Hepatocyte (in vitro differentiated cells): ENCODE results near the gene FOCAD. TPM values are rescaled to one million over a fixed set of nuclear protein-coding genes. Genes with fewer than 3 reads are reported as not detected.

Source experiments
- DNase-seq: peaks from one replicate; pipeline ENCODE4 v3.0.0-alpha.2; 2016; ENCODE audit warnings: low spot score
- H2AFZ ChIP-seq: fragments of 200-600 bp; sonication (generic); 2 replicates; pipeline ENCODE4 v1.6.0; 2016; ENCODE audit warnings: antibody characterized with exemption, mild to moderate bottlenecking
- H3K27ac ChIP-seq: fragments of 200-600 bp; sonication (generic); 2 replicates; pipeline ENCODE4 v1.5.1; 2016; ENCODE audit warnings: mild to moderate bottlenecking
- H3K27me3 ChIP-seq: fragments of 200-600 bp; sonication (generic); 2 replicates; pipeline ENCODE4 v1.6.1; 2016
- H3K36me3 ChIP-seq: fragments of 200-600 bp; sonication (generic); replicated peaks from 2 replicates; pipeline ENCODE4 v1.5.1; 2016; ENCODE audit warnings: low read depth; ENCODE audit not compliant: insufficient read depth
- H3K4me1 ChIP-seq: fragments of 200-600 bp; sonication (generic); 2 replicates; pipeline ENCODE4 v1.5.1; 2016; ENCODE audit warnings: mild to moderate bottlenecking, moderate library complexity; ENCODE audit not compliant: insufficient read depth
- H3K4me2 ChIP-seq: fragments of 200-600 bp; sonication (generic); 2 replicates; pipeline ENCODE4 v1.6.0; 2016
- H3K4me3 ChIP-seq: fragments of 200-600 bp; sonication (generic); 2 replicates; pipeline ENCODE4 v1.5.1; 2016; ENCODE audit warnings: mild to moderate bottlenecking
- H3K79me2 ChIP-seq: fragments of 200-600 bp; sonication (generic); 2 replicates; pipeline ENCODE4 v1.6.0; 2017; ENCODE audit warnings: mild to moderate bottlenecking
- H3K9me2 ChIP-seq: fragments of 200-600 bp; sonication (generic); replicated peaks from 2 replicates; pipeline ENCODE4 v1.6.0; 2017; ENCODE audit warnings: mild to moderate bottlenecking; ENCODE audit not compliant: insufficient read depth
- H3K9me3 ChIP-seq: fragments of 200-600 bp; sonication (generic); 2 replicates; pipeline ENCODE4 v1.5.1; 2016; ENCODE audit warnings: low read depth, mild to moderate bottlenecking
- H4K20me1 ChIP-seq: fragments of 200-600 bp; sonication (generic); 2 replicates; pipeline ENCODE4 v1.6.0; 2016; ENCODE audit warnings: mild to moderate bottlenecking; ENCODE audit not compliant: insufficient read depth, poor library complexity, severe bottlenecking
- CTCF ChIP-seq: fragments of 200-600 bp; sonication (generic); IDR thresholded peaks from 2 replicates; pipeline ENCODE4 v1.5.1; 2016; ENCODE audit warnings: antibody characterized with exemption, mild to moderate bottlenecking; ENCODE audit not compliant: poor library complexity
- EZH2 ChIP-seq: fragments of 200-600 bp; sonication (generic); IDR thresholded peaks from 2 replicates; pipeline ENCODE4 v1.6.1; 2016; ENCODE audit warnings: antibody characterized with exemption, mild to moderate bottlenecking, borderline replicate concordance
- EZH2phosphoT487 ChIP-seq: fragments of 200-600 bp; sonication (generic); IDR thresholded peaks from one replicate; pipeline ENCODE4 v1.6.1; 2018; ENCODE audit warnings: antibody characterized with exemption, mild to moderate bottlenecking, low read depth, moderate library complexity; ENCODE audit not compliant: unreplicated experiment, severe bottlenecking
- WGBS: methylation state at CpG from one replicate; pipeline ENCODE4 v1.1.6; 2016; ENCODE audit warnings: low lambda C conversion rate; ENCODE audit errors: missing lambda C conversion rate; 5-methylcytosine and 5-hydroxymethylcytosine counted together
- polyA plus RNA-seq: library from polyadenylated mRNA; unstranded; fragments of >200 nt; fragmentation: Nextera tagmentation; extraction: Ambion mirVana; gene quantifications from 2 replicates; pipeline ENCODE4 v1.2.1, GENCODE V29; 2016
- total RNA-seq: library from RNA; depleted of rRNA; stranded (reverse); fragments of >200 nt; gene quantifications from 2 replicates; pipeline ENCODE4 v1.2.3, GENCODE V29; 2014

The FOCAD gene
- total and polyA plus RNA-seq, 2 experiments from 2014 or later = 21.7 to 54.1 TPM

GRCh38 chr9:20831028-20831427 lies 147.0 kb downstream of the FOCAD start:
- H3K4me2 ChIP-seq = no peak overlapping the region
- no peaks in the 10 kb centered on the region for H3K36me3 ChIP-seq
- H3K27me3 ChIP-seq = no peaks in the 10 kb centered on the region
- H3K4me3 ChIP-seq = no peak overlapping the region
- H4K20me1 ChIP-seq = no peaks in the 10 kb centered on the region
- no peaks in the 10 kb centered on the region for H3K4me1 ChIP-seq
- no peaks in the 10 kb centered on the region for H3K9me3 ChIP-seq
- TF ChIP-seq CTCF (no peak), EZH2 (no peak), EZH2phosphoT487 (no peak)
- no peak overlapping the region for H3K27ac ChIP-seq
- WGBS = 91% methylated on average over 3 of the region's 3 CpGs
- no peaks in the 10 kb centered on the region for H3K9me2 ChIP-seq
- H2AFZ ChIP-seq = no peak overlapping the region
- no peaks in the 10 kb centered on the region for H3K79me2 ChIP-seq
- no peak for DNase-seq

GRCh38 chr9:20832775-20833174 lies 148.7 kb downstream of the FOCAD start:
- Histone ChIP-seq H3K36me3 (no peaks in the 10 kb centered on the region), H3K9me2 (no peaks in the 10 kb centered on the region), H3K4me3 (no peak overlapping the region), H4K20me1 (no peaks in the 10 kb centered on the region), H3K9me3 (no peaks in the 10 kb centered on the region), H3K79me2 (no peaks in the 10 kb centered on the region), H3K4me2 (no peak overlapping the region), H3K4me1 (no peaks in the 10 kb centered on the region), H2AFZ (no peak overlapping the region), H3K27ac (no peak overlapping the region), H3K27me3 (no peaks in the 10 kb centered on the region)
- TF ChIP-seq CTCF = no peak
- TF ChIP-seq EZH2 = no peak
- no peak for TF ChIP-seq EZH2phosphoT487
- 87% methylated on average over 2 of the region's 2 CpGs for WGBS
- DNase-seq = no peak

GRCh38 chr9:20835377-20836286 lies 151.6 kb downstream of the FOCAD start:
- H3K27ac ChIP-seq = no peak overlapping the region
- no peaks in the 10 kb centered on the region for H3K79me2 ChIP-seq
- no peaks in the 10 kb centered on the region for H4K20me1 ChIP-seq
- H3K4me3 ChIP-seq = no peak overlapping the region
- H3K9me2 ChIP-seq = no peaks in the 10 kb centered on the region
- H3K4me1 ChIP-seq = no peaks in the 10 kb centered on the region
- H2AFZ ChIP-seq = no peak overlapping the region
- no peaks in the 10 kb centered on the region for H3K9me3 ChIP-seq
- no peaks in the 10 kb centered on the region for H3K27me3 ChIP-seq
- H3K36me3 ChIP-seq = no peaks in the 10 kb centered on the region
- H3K4me2 ChIP-seq = no peak overlapping the region
- TF ChIP-seq CTCF (no peak), EZH2phosphoT487 (no peak), EZH2 (no peak)
- WGBS = 81% methylated on average over 6 of the region's 6 CpGs
- DNase-seq = no peak
